HCT116 (cell line): ENCODE results near the gene SCFD1. TPM values are rescaled to one million over a fixed set of nuclear protein-coding genes. Genes with fewer than 3 reads are reported as not detected.

Source experiments
- ATAC-seq: fragments of 200-7000 bp; cut with Tn5 transposase; 2 replicates; pipeline ENCODE4 v1.9.1; 2020; ENCODE audit warnings: mild to moderate bottlenecking, moderate library complexity
- BruUV-seq: library from RNA; stranded (reverse); fragments of 400-500 nt; replicated peaks from 2 replicates; lab custom pipeline; 2021; lab: Mats Ljungman, UMichigan
- CTCF ChIA-PET: fragments of 300-600 bp; sonication (Branson Sonifier 250); formaldehyde crosslinking; loops from one replicate; lab custom pipeline; 2021; ENCODE audit warnings: antibody characterized with exemption; lab: Charles Lee
- POLR2A ChIA-PET: fragments of 300-600, 350-600 bp; sonication (Branson Sonifier 250); formaldehyde crosslinking; loops from one replicate; lab custom pipeline; 2021; ENCODE audit warnings: antibody characterized with exemption; lab: Charles Lee
- RAD21 ChIA-PET, 2 experiments: fragments of 300-600 bp; sonication (Branson Sonifier 250); formaldehyde crosslinking; loops; one replicate each; lab custom pipeline; 2023; ENCODE audit warnings: low total read pairs in 2 of 2; ENCODE audit not compliant: uncharacterized antibody in 2 of 2, unreplicated experiment in 2 of 2, low non-redundant PET in 1 of 2; lab: Charles Lee
- DNase-seq: peaks from one replicate; pipeline ENCODE4 v3.0.0-alpha.2; 2010; ENCODE audit warnings: low read depth, low spot score
- H2AFZ ChIP-seq: fragments of 200-600 bp; shearing (Covaris generic), sonication (generic); 2 replicates; pipeline ENCODE4 v1.6.1; 2017; ENCODE audit warnings: low read depth, mixed run types, mixed read lengths, antibody characterized with exemption, low read length; ENCODE audit not compliant: poor library complexity, severe bottlenecking
- H3K27ac ChIP-seq: 2 replicates; pipeline ENCODE4 v1.5.1; 2012; ENCODE audit warnings: low read depth, low read length
- H3K27me3 ChIP-seq: fragments of 200-600 bp; sonication (generic); 2 replicates; pipeline ENCODE4 v1.6.1; 2016; ENCODE audit warnings: mixed run types, low read length, mixed read lengths; ENCODE audit not compliant: insufficient read depth
- H3K36me3 ChIP-seq, 2 experiments: fragments of 200-500 bp in 1 of 2; fragments of 200-600 bp in 1 of 2; sonication (Bioruptor generic) in 1 of 2; sonication (generic) in 1 of 2; 2 replicates each; pipeline versions ENCODE4 v1.5.1 to v1.6.1; 2014 to 2016; ENCODE audit warnings: low read length in 2 of 2, inconsistent platforms in 1 of 2, mixed read lengths in 1 of 2, mixed run types in 1 of 2; ENCODE audit not compliant: insufficient read depth in 2 of 2, control insufficient read depth in 1 of 2
- H3K4me1 ChIP-seq, 2 experiments: fragments of 200-600 bp in 1 of 2; sonication (generic) in 1 of 2; 2 replicates each; pipeline versions ENCODE4 v1.5.1 to v1.6.1; 2012 to 2017; ENCODE audit warnings: low read length in 2 of 2, inconsistent platforms in 1 of 2, mild to moderate bottlenecking in 1 of 2, mixed read lengths in 1 of 2, mixed run types in 1 of 2, moderate library complexity in 1 of 2; ENCODE audit not compliant: insufficient read depth in 2 of 2, control insufficient read depth in 1 of 2
- H3K4me2 ChIP-seq: fragments of 200-600 bp; sonication (generic); 2 replicates; pipeline ENCODE4 v1.6.1; 2017; ENCODE audit warnings: mixed run types, low read length, mixed read lengths
- H3K4me3 ChIP-seq, 2 experiments: fragments of 200-600 bp in 1 of 2; sonication (generic) in 1 of 2; replicated peaks in 1 of 2; 2 replicates each; pipeline ENCODE4 v1.5.1; 2011 to 2016; ENCODE audit warnings: low read length in 2 of 2, control low read depth in 1 of 2, low read depth in 1 of 2, mild to moderate bottlenecking in 1 of 2, mixed read lengths in 1 of 2, mixed run types in 1 of 2
- H3K79me2 ChIP-seq: fragments of 200-600 bp; sonication (generic); 2 replicates; pipeline ENCODE4 v1.6.1; 2017; ENCODE audit warnings: mild to moderate bottlenecking, mixed run types, low read length, moderate library complexity, mixed read lengths; ENCODE audit not compliant: insufficient read depth
- H3K9ac ChIP-seq: fragments of 200-600 bp; sonication (generic); 2 replicates; pipeline ENCODE4 v1.6.1; 2016; ENCODE audit warnings: low read length, mixed read lengths
- H3K9me2 ChIP-seq: fragments of 200-600 bp; sonication (generic), shearing (Covaris generic); 2 replicates; pipeline ENCODE4 v1.6.1; 2017; ENCODE audit warnings: mixed run types, mild to moderate bottlenecking, moderate library complexity; ENCODE audit not compliant: insufficient read depth
- H3K9me3 ChIP-seq, 2 experiments: fragments of 200-500 bp in 1 of 2; fragments of 200-600 bp in 1 of 2; sonication (Bioruptor generic) in 1 of 2; sonication (generic) in 1 of 2; 2 replicates each; pipeline ENCODE4 v1.6.1; 2014 to 2017; ENCODE audit warnings: low read length in 2 of 2, mixed read lengths in 2 of 2, inconsistent platforms in 1 of 2, low read depth in 1 of 2, mild to moderate bottlenecking in 1 of 2, mixed run types in 1 of 2, moderate library complexity in 1 of 2; ENCODE audit not compliant: control insufficient read depth in 1 of 2, insufficient read depth in 1 of 2
- H4K20me1 ChIP-seq: fragments of 200-600 bp; sonication (generic), shearing (Covaris generic); 2 replicates; pipeline ENCODE4 v1.6.1; 2017; ENCODE audit warnings: mixed run types, mild to moderate bottlenecking, moderate library complexity; ENCODE audit not compliant: insufficient read depth
- EZH2 ChIP-seq: fragments of 200-600 bp; sonication (generic); IDR thresholded peaks from 2 replicates; pipeline ENCODE4 v1.6.1; 2017; ENCODE audit warnings: antibody characterized with exemption, mixed run types
- POLR2A ChIP-seq: IDR thresholded peaks from 2 replicates; pipeline ENCODE4 v1.7.0; 2011; ENCODE audit warnings: borderline replicate concordance; ENCODE audit not compliant: insufficient read depth, insufficient read length; ENCODE audit errors: extremely low read depth
- SP1 ChIP-seq: IDR thresholded peaks from 2 replicates; pipeline ENCODE4 v1.6.1; 2012; ENCODE audit warnings: low read depth
- SRF ChIP-seq: IDR thresholded peaks from 2 replicates; pipeline ENCODE4 v1.6.1; 2012; ENCODE audit warnings: low read depth
- TCF7L2 ChIP-seq: IDR thresholded peaks from 2 replicates; pipeline ENCODE4 v1.7.0; 2011; ENCODE audit warnings: borderline replicate concordance, inconsistent platforms; ENCODE audit not compliant: insufficient read depth, insufficient read length; ENCODE audit errors: extremely low read depth
- YY1 ChIP-seq: IDR thresholded peaks from 2 replicates; pipeline ENCODE4 v1.6.1; 2011; ENCODE audit warnings: low read length, low read depth, moderate library complexity, mild to moderate bottlenecking; ENCODE audit not compliant: insufficient replicate concordance; ENCODE audit errors: extremely low read depth
- ZBTB33 ChIP-seq: IDR thresholded peaks from 2 replicates; pipeline ENCODE4 v1.6.1; 2011; ENCODE audit warnings: mild to moderate bottlenecking, low read length, moderate library complexity; ENCODE audit not compliant: insufficient replicate concordance; ENCODE audit errors: extremely low read depth
- intact Hi-C: fragments of 100-400 bp; cut with micrococcal nuclease; formaldehyde crosslinking; loops from 2 replicates; pipeline ENCODE4 v1.10.0; 2022
- total RNA-seq: library from RNA; stranded (reverse); gene quantifications from one replicate; pipeline ENCODE4 v1.2.1, GENCODE V29; 2021; ENCODE audit not compliant: unreplicated experiment
- TF ChIP-seq, protein P1 (sequence below): IDR thresholded peaks from 2 replicates; pipeline ENCODE4 v1.6.1; 2012; ENCODE audit warnings: low read depth

The SCFD1 gene
- total RNA-seq, 1 experiment from 2014 or later, result 71.1 TPM

- TF ChIP-seq POLR2A (no peak), TCF7L2 (no peak), ZBTB33 (no peak), SP1 (no peak), SRF (no peak), EZH2 (no peak), YY1 (no peak)
- TF ChIP-seq, protein P1, sequence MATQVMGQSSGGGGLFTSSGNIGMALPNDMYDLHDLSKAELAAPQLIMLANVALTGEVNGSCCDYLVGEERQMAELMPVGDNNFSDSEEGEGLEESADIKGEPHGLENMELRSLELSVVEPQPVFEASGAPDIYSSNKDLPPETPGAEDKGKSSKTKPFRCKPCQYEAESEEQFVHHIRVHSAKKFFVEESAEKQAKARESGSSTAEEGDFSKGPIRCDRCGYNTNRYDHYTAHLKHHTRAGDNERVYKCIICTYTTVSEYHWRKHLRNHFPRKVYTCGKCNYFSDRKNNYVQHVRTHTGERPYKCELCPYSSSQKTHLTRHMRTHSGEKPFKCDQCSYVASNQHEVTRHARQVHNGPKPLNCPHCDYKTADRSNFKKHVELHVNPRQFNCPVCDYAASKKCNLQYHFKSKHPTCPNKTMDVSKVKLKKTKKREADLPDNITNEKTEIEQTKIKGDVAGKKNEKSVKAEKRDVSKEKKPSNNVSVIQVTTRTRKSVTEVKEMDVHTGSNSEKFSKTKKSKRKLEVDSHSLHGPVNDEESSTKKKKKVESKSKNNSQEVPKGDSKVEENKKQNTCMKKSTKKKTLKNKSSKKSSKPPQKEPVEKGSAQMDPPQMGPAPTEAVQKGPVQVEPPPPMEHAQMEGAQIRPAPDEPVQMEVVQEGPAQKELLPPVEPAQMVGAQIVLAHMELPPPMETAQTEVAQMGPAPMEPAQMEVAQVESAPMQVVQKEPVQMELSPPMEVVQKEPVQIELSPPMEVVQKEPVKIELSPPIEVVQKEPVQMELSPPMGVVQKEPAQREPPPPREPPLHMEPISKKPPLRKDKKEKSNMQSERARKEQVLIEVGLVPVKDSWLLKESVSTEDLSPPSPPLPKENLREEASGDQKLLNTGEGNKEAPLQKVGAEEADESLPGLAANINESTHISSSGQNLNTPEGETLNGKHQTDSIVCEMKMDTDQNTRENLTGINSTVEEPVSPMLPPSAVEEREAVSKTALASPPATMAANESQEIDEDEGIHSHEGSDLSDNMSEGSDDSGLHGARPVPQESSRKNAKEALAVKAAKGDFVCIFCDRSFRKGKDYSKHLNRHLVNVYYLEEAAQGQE, result no peak
- Histone ChIP-seq H4K20me1 (no peaks in the 10 kb centered on the region), H3K36me3 (peaks cover 21 to 40% of the 10 kb centered on the region in 2 experiments), H3K79me2 (peaks cover 63% of the 10 kb centered on the region), H3K9me3 (no peaks in the 10 kb centered on the region), H3K4me1 (no peaks in the 10 kb centered on the region), H3K27me3 (no peaks in the 10 kb centered on the region), H2AFZ (no peak overlapping the region), H3K27ac (no peak overlapping the region), H3K4me2 (no peak overlapping the region), H3K9ac (no peak overlapping the region), H3K4me3 (no peak overlapping the region), H3K9me2 (no peaks in the 10 kb centered on the region)
- ATAC-seq (no peak), DNase-seq (no peak)
- intact Hi-C loops, result no loop called here
- ChIA-PET POLR2A (no interaction called here), RAD21 (no interaction called here), CTCF (no interaction called here)
- no TSS peak for BruUV-seq
Measured at GRCh38 chr14:30596935-30597334, 25.2 kb upstream of the SCFD1 start.
